ENCODE measurements around the gene LRPPRC.

DNA sequence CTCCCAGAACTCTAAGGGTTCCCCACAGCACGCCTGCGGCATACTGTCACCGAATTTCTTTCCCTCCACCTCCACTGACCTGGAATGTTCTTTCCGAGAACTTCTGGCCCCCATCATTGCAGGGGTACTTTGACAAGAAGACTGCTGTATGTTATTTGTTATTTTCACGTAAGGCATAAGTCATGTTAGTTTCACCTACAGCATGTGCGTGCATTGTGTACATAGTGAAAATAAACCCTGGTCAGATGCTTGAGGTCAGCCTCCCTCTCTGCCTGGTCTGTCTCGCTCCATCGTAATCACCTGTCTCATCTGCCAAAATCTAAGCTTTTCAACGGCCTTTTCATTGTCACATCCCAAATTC lies 152.9 kb downstream of the LRPPRC start:
- TF ChIP-seq, protein P1, sequence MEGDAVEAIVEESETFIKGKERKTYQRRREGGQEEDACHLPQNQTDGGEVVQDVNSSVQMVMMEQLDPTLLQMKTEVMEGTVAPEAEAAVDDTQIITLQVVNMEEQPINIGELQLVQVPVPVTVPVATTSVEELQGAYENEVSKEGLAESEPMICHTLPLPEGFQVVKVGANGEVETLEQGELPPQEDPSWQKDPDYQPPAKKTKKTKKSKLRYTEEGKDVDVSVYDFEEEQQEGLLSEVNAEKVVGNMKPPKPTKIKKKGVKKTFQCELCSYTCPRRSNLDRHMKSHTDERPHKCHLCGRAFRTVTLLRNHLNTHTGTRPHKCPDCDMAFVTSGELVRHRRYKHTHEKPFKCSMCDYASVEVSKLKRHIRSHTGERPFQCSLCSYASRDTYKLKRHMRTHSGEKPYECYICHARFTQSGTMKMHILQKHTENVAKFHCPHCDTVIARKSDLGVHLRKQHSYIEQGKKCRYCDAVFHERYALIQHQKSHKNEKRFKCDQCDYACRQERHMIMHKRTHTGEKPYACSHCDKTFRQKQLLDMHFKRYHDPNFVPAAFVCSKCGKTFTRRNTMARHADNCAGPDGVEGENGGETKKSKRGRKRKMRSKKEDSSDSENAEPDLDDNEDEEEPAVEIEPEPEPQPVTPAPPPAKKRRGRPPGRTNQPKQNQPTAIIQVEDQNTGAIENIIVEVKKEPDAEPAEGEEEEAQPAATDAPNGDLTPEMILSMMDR (IDR thresholded peaks at IDR 0.05; ENCODE audit: insufficient read depth, low read length): no peak
- TF ChIP-seq POLR2AphosphoS5 (IDR thresholded peaks at IDR 0.05; ENCODE audit: low read depth) (no peak), GABPA (IDR thresholded peaks at IDR 0.05; ENCODE audit: low read depth) (no peak), SPI1 (IDR thresholded peaks at IDR 0.05; ENCODE audit: borderline replicate concordance, low read depth) (no peak)
- TF ChIP-seq, protein P2, sequence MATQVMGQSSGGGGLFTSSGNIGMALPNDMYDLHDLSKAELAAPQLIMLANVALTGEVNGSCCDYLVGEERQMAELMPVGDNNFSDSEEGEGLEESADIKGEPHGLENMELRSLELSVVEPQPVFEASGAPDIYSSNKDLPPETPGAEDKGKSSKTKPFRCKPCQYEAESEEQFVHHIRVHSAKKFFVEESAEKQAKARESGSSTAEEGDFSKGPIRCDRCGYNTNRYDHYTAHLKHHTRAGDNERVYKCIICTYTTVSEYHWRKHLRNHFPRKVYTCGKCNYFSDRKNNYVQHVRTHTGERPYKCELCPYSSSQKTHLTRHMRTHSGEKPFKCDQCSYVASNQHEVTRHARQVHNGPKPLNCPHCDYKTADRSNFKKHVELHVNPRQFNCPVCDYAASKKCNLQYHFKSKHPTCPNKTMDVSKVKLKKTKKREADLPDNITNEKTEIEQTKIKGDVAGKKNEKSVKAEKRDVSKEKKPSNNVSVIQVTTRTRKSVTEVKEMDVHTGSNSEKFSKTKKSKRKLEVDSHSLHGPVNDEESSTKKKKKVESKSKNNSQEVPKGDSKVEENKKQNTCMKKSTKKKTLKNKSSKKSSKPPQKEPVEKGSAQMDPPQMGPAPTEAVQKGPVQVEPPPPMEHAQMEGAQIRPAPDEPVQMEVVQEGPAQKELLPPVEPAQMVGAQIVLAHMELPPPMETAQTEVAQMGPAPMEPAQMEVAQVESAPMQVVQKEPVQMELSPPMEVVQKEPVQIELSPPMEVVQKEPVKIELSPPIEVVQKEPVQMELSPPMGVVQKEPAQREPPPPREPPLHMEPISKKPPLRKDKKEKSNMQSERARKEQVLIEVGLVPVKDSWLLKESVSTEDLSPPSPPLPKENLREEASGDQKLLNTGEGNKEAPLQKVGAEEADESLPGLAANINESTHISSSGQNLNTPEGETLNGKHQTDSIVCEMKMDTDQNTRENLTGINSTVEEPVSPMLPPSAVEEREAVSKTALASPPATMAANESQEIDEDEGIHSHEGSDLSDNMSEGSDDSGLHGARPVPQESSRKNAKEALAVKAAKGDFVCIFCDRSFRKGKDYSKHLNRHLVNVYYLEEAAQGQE (IDR thresholded peaks at IDR 0.05; ENCODE audit: insufficient replicate concordance, low read depth): no peak
